Measurements from ENCODE around the gene PNLDC1.
"Not testable (repeated sequence)": the region's sequence is repeated elsewhere in the genome, so short reads cannot be mapped to it uniquely, and the experiment has no call there.

Gene PNLDC1

GRCh38 chr6:159813781-159814180 is 13.7 kb downstream of the PNLDC1 start:
- Histone ChIP-seq H3K79me2 (ENCODE audit: control insufficient read depth, low read length) (no peaks in the 10 kb centered on the region), H3K27me3 (ENCODE audit: control insufficient read depth, low read length) (no peaks in the 10 kb centered on the region), H4K20me1 (ENCODE audit: control insufficient read depth, insufficient read depth, low read depth, low read length) (no peaks in the 10 kb centered on the region), H3K4me1 (ENCODE audit: control insufficient read depth, low read length) (no peaks in the 10 kb centered on the region), H3K9me2 (replicated peaks; ENCODE audit: control insufficient read depth, low read length) (no peaks in the 10 kb centered on the region), H3K4me2 (ENCODE audit: low read length) (no peak overlapping the region), H3K9me3 (ENCODE audit: control insufficient read depth, insufficient read depth, low read length) (no peaks in the 10 kb centered on the region), H3K36me3 (ENCODE audit: control insufficient read depth, low read length) (no peaks in the 10 kb centered on the region), H3K4me3 (ENCODE audit: low read length) (no peak overlapping the region), H3F3A (ENCODE audit: control insufficient read depth, insufficient read depth) (no peaks in the 10 kb centered on the region), H3K27ac (ENCODE audit: low read depth, low read length) (no peak overlapping the region)
- no peak for TF ChIP-seq CTCF (IDR thresholded peaks at IDR 0.05; ENCODE audit: low read depth, low read length, poor library complexity, severe bottlenecking)
- TF ChIP-seq EZH2phosphoT487 (IDR thresholded peaks at IDR 0.05; ENCODE audit: borderline replicate concordance, low read length): no peak

DNA sequence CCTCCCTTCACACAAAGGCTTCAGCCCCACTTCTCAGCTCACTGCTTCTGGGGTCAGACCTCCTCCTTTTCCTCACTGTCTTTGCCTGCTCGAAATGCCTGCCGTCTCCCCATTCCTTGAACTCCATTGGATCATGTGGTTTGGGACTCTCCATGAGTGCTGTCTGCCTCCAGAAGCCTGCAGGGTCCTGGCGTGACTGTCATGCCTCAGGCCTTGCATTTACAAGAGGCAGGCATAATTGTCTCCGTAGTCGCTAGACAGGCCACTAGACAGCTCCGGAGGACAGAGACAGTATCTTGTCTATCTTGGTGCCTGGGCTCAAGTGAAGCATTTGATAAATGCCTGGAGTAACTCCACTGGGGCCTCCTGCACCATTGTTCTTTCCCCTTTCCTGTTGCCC is 15.3 kb downstream of the PNLDC1 start:
- Histone ChIP-seq H3K9me3 (ENCODE audit: control insufficient read depth, insufficient read depth, low read length) (no peaks in the 10 kb centered on the region), H3K4me2 (ENCODE audit: low read length) (no peak overlapping the region), H3K4me1 (ENCODE audit: control insufficient read depth, low read length) (peaks cover 14% of the 10 kb centered on the region), H3K36me3 (ENCODE audit: control insufficient read depth, low read length) (no peaks in the 10 kb centered on the region), H4K20me1 (ENCODE audit: control insufficient read depth, insufficient read depth, low read depth, low read length) (no peaks in the 10 kb centered on the region), H3K4me3 (ENCODE audit: low read length) (no peak overlapping the region), H3F3A (ENCODE audit: control insufficient read depth, insufficient read depth) (no peaks in the 10 kb centered on the region), H3K27ac (ENCODE audit: low read depth, low read length) (no peak overlapping the region), H3K79me2 (ENCODE audit: control insufficient read depth, low read length) (no peaks in the 10 kb centered on the region), H3K27me3 (ENCODE audit: control insufficient read depth, low read length) (no peaks in the 10 kb centered on the region), H3K9me2 (replicated peaks; ENCODE audit: control insufficient read depth, low read length) (no peaks in the 10 kb centered on the region)
- TF ChIP-seq EZH2phosphoT487 (IDR thresholded peaks at IDR 0.05; ENCODE audit: borderline replicate concordance, low read length) (no peak), CTCF (IDR thresholded peaks at IDR 0.05; ENCODE audit: low read depth, low read length, poor library complexity, severe bottlenecking) (no peak)

DNA sequence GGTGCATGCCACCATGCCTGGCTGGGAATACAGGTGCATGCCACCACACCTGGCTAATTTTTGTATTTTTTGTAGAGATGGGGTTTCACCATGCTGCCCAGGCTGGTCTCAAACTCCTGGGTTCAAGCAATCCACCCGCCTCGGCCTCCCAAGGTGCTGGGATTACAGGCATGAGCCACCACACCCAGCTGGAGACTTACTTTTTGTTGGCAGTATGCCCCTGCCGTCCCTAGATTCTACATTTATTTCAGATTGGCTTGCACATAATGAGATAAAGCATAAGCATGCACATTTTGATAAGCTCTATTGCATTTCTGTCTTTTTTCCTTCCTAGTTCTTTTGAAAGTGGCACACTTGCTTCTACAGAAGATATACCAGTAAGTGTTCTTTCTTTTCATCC is 16.7 kb downstream of the PNLDC1 start:
- H3K4me1 ChIP-seq (ENCODE audit: control insufficient read depth, low read length): peaks cover 23% of the 10 kb centered on the region
- H3K27me3 ChIP-seq (ENCODE audit: control insufficient read depth, low read length); H3K79me2 ChIP-seq (ENCODE audit: control insufficient read depth, low read length); H3K4me2 ChIP-seq (ENCODE audit: low read length); H3K9me3 ChIP-seq (ENCODE audit: control insufficient read depth, insufficient read depth, low read length); H3K4me3 ChIP-seq (ENCODE audit: low read length); H3F3A ChIP-seq (ENCODE audit: control insufficient read depth, insufficient read depth); H3K9me2 ChIP-seq (replicated peaks; ENCODE audit: control insufficient read depth, low read length); H4K20me1 ChIP-seq (ENCODE audit: control insufficient read depth, insufficient read depth, low read depth, low read length); H3K27ac ChIP-seq (ENCODE audit: low read depth, low read length); H3K36me3 ChIP-seq (ENCODE audit: control insufficient read depth, low read length): not testable (repeated sequence)

- Histone ChIP-seq H3K4me3 (ENCODE audit: low read length) (no peak overlapping the region), H4K20me1 (ENCODE audit: control insufficient read depth, insufficient read depth, low read depth, low read length) (no peaks in the 10 kb centered on the region), H3K9me3 (ENCODE audit: control insufficient read depth, insufficient read depth, low read length) (no peaks in the 10 kb centered on the region), H3K9me2 (replicated peaks; ENCODE audit: control insufficient read depth, low read length) (no peaks in the 10 kb centered on the region), H3K79me2 (ENCODE audit: control insufficient read depth, low read length) (no peaks in the 10 kb centered on the region), H3K36me3 (ENCODE audit: control insufficient read depth, low read length) (no peaks in the 10 kb centered on the region), H3K27me3 (ENCODE audit: control insufficient read depth, low read length) (no peaks in the 10 kb centered on the region), H3K27ac (ENCODE audit: low read depth, low read length) (no peak overlapping the region), H3K4me2 (ENCODE audit: low read length) (no peak overlapping the region), H3K4me1 (ENCODE audit: control insufficient read depth, low read length) (peaks cover 23% of the 10 kb centered on the region), H3F3A (ENCODE audit: control insufficient read depth, insufficient read depth) (no peaks in the 10 kb centered on the region)
- no peak for TF ChIP-seq EZH2phosphoT487 (IDR thresholded peaks at IDR 0.05; ENCODE audit: borderline replicate concordance, low read length)
- no peak for TF ChIP-seq CTCF (IDR thresholded peaks at IDR 0.05; ENCODE audit: low read depth, low read length, poor library complexity, severe bottlenecking)
Observed at GRCh38 chr6:159817951-159818739, 18.1 kb downstream of the PNLDC1 start.
